NT2/D1 (cell line): ENCODE data around the gene APOO.

Source experiments
- DNase-seq: peaks from one replicate; pipeline ENCODE4 v3.0.0-alpha.2; 2011; ENCODE audit warnings: low read depth, low spot score
- H3K27me3 ChIP-seq: 2 replicates; pipeline ENCODE4 v1.6.0; 2011; ENCODE audit warnings: mild to moderate bottlenecking; ENCODE audit not compliant: insufficient read length, insufficient read depth
- H3K36me3 ChIP-seq: 2 replicates; pipeline ENCODE4 v1.6.1; 2011; ENCODE audit warnings: mild to moderate bottlenecking, low read length, mixed read lengths; ENCODE audit not compliant: insufficient read depth, insufficient read length
- H3K4me1 ChIP-seq: 2 replicates; pipeline ENCODE4 v1.5.1; 2011; ENCODE audit not compliant: insufficient read depth, insufficient read length
- H3K4me3 ChIP-seq: 2 replicates; pipeline ENCODE4 v1.5.1; 2011; ENCODE audit warnings: low read depth; ENCODE audit not compliant: insufficient read length
- H3K9ac ChIP-seq: 2 replicates; pipeline ENCODE4 v1.6.0; 2011; ENCODE audit warnings: low read depth; ENCODE audit not compliant: insufficient read length
- H3K9me3 ChIP-seq: 2 replicates; pipeline ENCODE4 v1.5.1; 2011; ENCODE audit warnings: mild to moderate bottlenecking, low read length; ENCODE audit not compliant: insufficient read depth
- SUZ12 ChIP-seq: IDR thresholded peaks from 2 replicates; pipeline ENCODE4 v1.6.1; 2011; ENCODE audit not compliant: insufficient read length, insufficient read depth; ENCODE audit errors: extremely low read depth
- YY1 ChIP-seq: IDR thresholded peaks from 2 replicates; pipeline ENCODE4 v1.6.1; 2011; ENCODE audit not compliant: insufficient read length, insufficient read depth
- ZNF274 ChIP-seq: IDR thresholded peaks from 2 replicates; pipeline ENCODE4 v1.6.1; 2011; ENCODE audit warnings: mild to moderate bottlenecking, low read depth, low read length

The APOO gene

DNA sequence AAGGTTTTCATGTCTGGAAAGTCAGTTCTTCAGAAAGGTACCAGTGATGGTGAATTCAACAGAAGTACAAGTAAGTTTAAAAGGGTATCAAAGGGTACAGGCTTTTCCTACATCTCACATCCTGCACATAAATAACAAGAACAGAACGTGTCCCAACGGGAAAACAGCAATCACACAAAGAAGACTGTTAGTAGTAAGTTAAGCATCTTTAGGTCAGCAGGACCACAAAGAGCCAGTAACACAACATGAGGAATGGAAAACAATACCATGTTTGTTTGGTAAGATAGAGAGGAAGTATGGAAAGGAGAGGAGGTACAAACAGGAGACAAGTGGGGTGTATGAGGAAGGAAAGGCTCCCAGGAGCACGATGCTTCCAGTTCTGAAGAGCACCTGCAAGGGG lies 81.5 kb downstream of the APOO start:
- Histone ChIP-seq H3K27me3 (no peaks in the 10 kb centered on the region), H3K9me3 (no peaks in the 10 kb centered on the region), H3K36me3 (no peaks in the 10 kb centered on the region), H3K4me1 (no peaks in the 10 kb centered on the region), H3K9ac (no peak overlapping the region), H3K4me3 (no peak overlapping the region)
- TF ChIP-seq YY1 (no peak), SUZ12 (no peak), ZNF274 (no peak)
- DNase-seq = no peak

DNA sequence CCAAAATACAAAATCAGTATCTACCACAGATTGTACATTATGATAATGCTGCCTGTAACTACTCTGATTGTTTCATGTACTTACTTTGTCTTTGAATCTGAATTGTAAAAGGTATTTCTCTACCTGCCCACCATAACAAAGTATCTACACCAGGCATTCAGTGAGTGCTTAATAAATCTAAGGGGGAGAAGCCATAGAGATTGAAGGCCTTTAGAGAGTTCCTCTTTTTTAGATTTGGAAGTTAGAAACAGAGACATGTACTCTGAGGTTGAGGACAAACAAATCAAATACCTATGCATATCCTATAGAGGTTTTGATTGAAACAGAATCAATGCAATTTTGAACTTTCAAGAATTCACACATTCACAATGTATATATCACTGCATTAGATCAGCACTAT lies 82.1 kb downstream of the APOO start:
- Histone ChIP-seq H3K9ac (no peak overlapping the region), H3K4me1 (no peaks in the 10 kb centered on the region), H3K36me3 (no peaks in the 10 kb centered on the region), H3K4me3 (no peak overlapping the region), H3K9me3 (no peaks in the 10 kb centered on the region), H3K27me3 (no peaks in the 10 kb centered on the region)
- TF ChIP-seq SUZ12 (no peak), YY1 (no peak), ZNF274 (no peak)
- no peak for DNase-seq

- no peaks in the 10 kb centered on the region for H3K36me3 ChIP-seq
- H3K27me3 ChIP-seq = no peaks in the 10 kb centered on the region
- no peaks in the 10 kb centered on the region for H3K9me3 ChIP-seq
- H3K9ac ChIP-seq = no peak overlapping the region
- H3K4me1 ChIP-seq = no peaks in the 10 kb centered on the region
- no peak overlapping the region for H3K4me3 ChIP-seq
- TF ChIP-seq ZNF274 (no peak), SUZ12 (no peak), YY1 (no peak)
- no peak for DNase-seq
Observed at GRCh38 chrX:23822841-23823240, 84.9 kb downstream of the APOO start.

DNA sequence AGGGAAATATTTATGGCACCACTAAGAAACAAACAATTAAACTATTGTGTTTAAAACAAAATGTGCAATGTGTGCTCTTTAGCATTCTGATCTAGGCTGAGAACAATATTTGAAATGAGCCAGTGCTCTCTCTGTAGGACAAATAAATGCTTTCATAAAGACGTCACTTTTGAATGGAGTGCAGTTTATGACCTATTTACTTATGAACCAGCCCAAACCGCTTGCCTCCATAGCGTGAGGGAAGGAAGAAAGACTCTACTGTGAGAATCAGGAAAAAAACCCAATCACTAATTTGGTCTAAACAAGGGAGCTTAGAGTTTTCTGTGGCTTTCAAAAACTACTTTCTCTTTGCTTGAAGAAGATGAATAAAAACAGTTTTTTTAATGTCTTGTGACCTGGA lies 85.3 kb downstream of the APOO start:
- Histone ChIP-seq H3K4me3 (no peak overlapping the region), H3K4me1 (no peaks in the 10 kb centered on the region), H3K9ac (no peak overlapping the region), H3K36me3 (no peaks in the 10 kb centered on the region), H3K9me3 (no peaks in the 10 kb centered on the region), H3K27me3 (no peaks in the 10 kb centered on the region)
- DNase-seq = no peak
- TF ChIP-seq ZNF274 (no peak), YY1 (no peak), SUZ12 (no peak)

- Histone ChIP-seq H3K36me3 (no peaks in the 10 kb centered on the region), H3K9me3 (no peaks in the 10 kb centered on the region), H3K4me1 (no peaks in the 10 kb centered on the region), H3K9ac (no peak overlapping the region), H3K27me3 (no peaks in the 10 kb centered on the region), H3K4me3 (no peak overlapping the region)
- no peak for TF ChIP-seq YY1
- no peak for TF ChIP-seq SUZ12
- TF ChIP-seq ZNF274 = no peak
- DNase-seq = no peak
Observed at GRCh38 chrX:23821847-23822246, 85.9 kb downstream of the APOO start.

DNA sequence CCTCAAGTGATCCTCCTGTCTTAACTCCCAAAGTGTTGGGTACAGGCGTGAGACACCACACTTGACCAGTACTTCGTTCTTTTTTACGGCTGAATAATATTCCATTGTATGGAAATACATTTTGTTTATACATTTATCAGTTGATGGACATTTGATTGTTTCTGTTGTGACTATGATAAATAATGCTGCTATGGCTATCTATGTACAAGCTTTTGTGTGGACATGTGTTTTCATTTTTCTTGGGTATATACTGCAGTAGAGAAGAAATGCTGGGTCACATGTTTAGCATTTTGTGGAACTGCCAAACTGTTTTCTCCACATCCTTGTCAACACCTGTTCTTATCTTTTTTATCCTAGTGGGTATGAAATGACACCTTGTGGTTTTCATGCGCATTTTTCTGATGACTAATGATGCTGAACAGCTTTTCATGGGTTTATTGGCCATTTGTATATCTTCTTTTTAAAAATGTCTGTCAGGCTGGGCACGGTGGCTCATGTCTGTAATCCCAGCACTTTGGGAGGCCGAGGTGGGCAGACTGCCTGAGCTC lies 87.4 kb downstream of the APOO start:
- Histone ChIP-seq H3K9me3 (no peaks in the 10 kb centered on the region), H3K27me3 (no peaks in the 10 kb centered on the region), H3K36me3 (no peaks in the 10 kb centered on the region), H3K4me3 (no peak overlapping the region), H3K9ac (no peak overlapping the region), H3K4me1 (no peaks in the 10 kb centered on the region)
- TF ChIP-seq ZNF274 (no peak), YY1 (no peak)
- no peak for DNase-seq

DNA sequence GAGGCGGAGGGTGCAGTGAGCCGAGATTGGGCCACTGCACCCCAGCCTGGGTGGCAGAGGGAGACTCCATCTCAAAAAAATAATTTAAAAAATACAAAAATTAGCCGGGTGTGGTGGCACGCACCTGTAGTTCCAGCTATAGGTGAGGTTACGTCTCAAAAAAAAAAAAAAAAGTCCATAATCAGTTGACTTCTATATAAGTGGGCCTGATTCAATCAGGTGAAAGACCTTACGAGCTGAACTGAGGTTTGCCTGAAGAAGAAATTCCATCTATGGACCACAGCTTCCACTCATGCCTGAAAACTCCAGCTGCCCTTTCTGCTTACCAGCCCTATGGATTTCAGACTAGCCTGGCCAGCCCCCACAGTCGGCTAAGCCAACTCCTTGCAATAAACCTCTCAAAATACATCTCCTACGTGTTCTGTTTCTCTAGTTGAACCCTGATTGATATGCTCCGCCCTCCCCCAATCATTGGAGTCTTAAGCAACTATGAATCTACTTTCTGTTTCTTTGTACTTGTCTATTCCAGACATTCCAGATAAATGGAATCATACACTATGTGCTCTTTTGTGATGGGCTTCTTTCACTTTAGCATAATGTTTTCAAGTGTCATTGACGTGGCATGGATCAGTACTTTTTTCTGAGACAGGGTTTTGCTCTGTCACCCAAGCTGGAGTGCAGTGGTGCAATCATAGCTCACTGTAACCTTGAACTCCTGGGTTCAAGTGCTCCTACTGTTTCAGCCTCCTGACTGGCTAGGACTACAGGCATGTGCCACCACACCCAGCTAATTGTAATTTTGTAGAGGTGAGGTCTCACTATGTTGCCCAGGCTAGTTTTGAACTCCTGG lies 88.1 kb downstream of the APOO start:
- TF ChIP-seq SUZ12 = no peak
- no peak for TF ChIP-seq YY1
- no peak for TF ChIP-seq ZNF274
- Histone ChIP-seq H3K4me3 (no peak overlapping the region), H3K36me3 (no peaks in the 10 kb centered on the region), H3K9ac (no peak overlapping the region), H3K9me3 (no peaks in the 10 kb centered on the region), H3K4me1 (no peaks in the 10 kb centered on the region), H3K27me3 (no peaks in the 10 kb centered on the region)
- DNase-seq = no peak
